ENCODE results near the gene CLEC11A.
A peak's percentile ranks its signal among the peaks of the same experiment; 100 is the strongest.
"Not testable (repeated sequence)": the region's sequence is repeated elsewhere in the genome, so short reads cannot be mapped to it uniquely, and the experiment has no call there.

Gene CLEC11A

GRCh38 chr19:50723735-50724521 is 764 bp downstream of the CLEC11A start:
- DNase-seq: no peak

DNA sequence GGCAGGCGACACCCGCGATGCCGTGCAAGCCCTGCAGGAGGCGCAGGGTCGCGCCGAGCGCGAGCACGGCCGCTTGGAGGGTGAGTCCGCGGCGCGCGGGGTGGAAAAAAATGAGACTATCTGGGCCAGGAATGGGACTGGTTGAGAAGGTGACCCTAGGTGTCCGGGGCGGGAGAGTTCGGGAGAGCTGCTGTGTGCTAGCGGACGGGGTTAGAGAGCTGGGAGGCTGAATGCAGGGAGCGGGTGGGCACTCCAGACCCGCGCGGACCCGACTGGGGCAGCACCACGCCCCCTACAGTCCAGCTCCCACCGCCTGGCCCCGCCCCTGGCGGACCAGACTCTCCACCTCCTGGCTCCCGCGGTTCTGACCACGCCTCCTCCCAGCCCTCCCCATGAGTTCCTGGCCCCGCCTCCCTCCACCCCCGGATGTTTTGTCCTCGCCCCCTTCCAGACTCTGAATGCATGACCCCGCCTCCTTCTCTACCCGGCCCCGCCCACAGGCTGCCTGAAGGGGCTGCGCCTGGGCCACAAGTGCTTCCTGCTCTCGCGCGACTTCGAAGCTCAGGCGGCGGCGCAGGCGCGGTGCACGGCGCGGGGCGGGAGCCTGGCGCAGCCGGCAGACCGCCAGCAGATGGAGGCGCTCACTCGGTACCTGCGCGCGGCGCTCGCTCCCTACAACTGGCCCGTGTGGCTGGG is 1.5 kb downstream of the CLEC11A start:
- peak; percentile 52 for DNase-seq

DNA sequence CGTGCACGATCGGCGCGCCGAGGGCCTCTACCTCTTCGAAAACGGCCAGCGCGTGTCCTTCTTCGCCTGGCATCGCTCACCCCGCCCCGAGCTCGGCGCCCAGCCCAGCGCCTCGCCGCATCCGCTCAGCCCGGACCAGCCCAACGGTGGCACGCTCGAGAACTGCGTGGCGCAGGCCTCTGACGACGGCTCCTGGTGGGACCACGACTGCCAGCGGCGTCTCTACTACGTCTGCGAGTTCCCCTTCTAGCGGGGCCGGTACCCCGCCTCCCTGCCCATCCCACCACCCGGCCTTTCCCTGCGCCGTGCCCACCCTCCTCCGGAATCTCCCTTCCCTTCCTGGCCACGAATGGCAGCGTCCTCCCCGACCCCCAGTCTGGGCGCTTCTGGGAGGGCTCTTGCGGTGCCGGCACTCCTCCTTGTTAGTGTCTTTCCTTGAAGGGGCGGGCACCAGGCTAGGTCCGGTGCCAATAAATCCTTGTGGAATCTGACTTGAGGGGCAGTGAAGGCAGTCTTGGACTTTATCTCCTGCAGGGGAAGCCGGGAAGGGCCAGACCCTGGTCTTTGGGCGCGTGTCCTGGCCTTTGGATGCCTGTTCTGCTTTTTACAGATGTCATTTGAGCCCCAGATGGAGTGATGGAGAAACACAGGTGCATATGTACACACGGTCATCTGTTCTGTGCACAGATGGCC is 2.2 kb downstream of the CLEC11A start:
- DNase-seq: no peak

DNA sequence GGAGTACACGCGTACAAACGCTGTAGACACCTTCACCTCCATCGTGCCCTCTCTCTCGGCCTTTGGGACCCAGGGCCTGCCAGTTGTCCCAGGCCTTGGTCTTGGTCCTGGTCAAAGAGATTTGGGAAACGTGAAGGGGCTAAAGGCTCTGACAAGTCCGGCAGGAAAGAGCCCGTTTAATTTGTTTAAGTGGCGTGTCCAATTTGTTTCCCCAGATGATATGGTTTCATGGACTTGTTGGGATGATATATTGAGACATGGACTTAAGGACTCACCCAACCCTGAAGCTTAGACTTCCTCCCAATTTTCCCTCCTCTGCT is 2.7 kb downstream of the CLEC11A start:
- no peak for DNase-seq

- no peak for DNase-seq
These were observed 5.0 kb downstream of the CLEC11A start for GRCh38 chr19:50728084-50728737.

GRCh38 chr19:50729894-50730293 is 6.7 kb downstream of the CLEC11A start:
- DNase-seq: no peak

DNA sequence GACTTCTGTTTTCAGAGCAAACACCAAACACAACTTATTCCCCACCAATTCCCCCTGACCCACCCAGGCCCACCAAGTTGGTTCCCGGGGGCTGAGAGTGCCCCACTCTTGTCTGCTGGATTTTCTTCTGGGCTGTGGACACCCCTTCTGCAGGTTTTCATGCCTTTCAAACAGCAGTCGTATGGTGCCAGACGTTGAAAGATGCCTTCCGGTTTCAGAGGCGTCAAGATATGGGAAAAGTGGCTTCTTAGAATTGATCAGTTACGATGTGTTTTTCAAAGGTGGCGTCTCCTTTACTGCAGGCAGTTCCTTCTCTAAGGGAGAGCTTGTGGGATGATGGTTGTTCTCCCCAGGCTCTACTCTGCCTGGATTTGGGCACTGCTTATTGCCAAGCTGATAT is 12.7 kb downstream of the CLEC11A start:
- DNase-seq: no peak

DNA sequence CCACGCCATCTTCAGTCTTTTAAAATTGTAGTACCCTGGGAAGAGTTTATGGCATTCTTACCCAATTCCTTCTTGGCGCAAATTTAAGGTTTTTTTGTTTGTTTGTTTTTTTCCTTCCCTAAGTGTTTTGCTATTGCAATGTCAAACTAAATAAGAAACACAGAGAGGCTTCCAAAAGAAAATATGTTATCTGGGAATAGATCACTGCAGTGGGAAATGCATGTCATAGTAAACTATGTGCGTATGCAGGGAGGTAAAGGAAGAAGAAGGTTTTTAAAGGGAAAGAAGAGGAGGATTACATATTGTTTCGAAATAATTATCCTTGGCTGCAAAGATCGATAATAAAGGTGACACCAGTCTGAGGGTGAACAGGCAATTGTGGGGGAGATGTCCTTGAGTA is 13.2 kb downstream of the CLEC11A start:
- DNase-seq: no peak

DNA sequence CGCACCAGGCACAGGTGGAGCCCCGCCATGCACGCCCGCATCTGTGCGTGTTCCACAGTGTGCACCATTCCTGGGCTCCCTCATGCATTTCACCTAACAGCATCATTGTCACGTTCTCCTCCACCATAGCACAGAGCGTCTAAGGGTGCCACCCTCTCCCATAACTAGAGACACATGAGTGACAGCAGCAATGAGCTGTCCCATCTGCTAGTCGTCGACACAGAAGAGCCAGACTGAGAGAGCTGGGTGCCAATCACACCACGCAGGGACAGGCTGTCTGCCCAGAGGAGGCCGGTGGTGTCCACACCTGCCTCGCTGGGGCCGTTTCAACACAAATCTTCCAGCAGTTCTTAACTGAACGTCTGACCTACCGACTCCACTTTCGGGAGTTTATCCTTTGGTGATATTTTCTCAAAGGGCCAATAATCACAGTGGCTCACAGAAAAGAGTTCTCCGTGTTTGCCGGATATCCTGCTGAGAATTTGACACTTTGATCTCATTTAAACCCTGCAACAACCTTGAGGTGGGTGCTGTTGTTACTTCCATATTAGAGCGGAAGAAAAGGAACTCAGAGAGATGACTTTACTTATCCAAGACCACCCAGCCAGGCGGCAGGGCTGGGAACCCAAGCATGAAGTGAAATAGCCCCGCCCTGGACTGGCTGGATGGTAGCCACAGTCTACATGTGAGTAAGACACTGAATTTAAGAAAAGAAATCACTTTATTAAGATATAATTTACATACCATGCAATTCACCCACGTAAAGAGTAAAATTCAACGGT is 16.2 kb downstream of the CLEC11A start:
- DNase-seq: no peak

DNA sequence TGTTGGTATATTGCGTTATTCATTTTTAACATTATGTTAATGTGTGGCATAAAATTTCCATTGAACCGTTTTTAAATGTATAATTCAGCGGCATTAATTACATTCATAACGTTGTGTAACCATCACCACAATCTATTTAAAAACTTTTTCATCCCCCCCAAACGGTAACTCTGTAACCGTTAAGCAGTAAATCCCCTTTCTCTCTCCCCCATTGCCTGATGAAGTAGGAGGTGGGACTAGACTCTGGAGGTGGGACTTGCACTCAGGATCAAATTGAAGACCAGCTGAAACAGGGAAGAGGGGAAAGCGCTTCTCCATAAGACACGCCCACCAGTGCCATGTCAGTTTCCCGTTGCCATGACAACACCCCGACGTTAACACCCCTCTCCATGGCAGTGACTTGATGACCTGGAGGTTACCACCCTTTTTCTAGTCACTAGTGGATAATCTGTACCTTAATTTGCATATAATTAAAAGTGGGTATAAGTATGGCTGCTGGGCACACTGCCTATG is 16.8 kb downstream of the CLEC11A start:
- DNase-seq: no peak

GRCh38 chr19:50741179-50741933 is 18.2 kb downstream of the CLEC11A start:
- no peak for DNase-seq

GRCh38 chr19:50743537-50743936 is 20.4 kb downstream of the CLEC11A start:
- DNase-seq: no peak

GRCh38 chr19:50745221-50745620 is 22.1 kb downstream of the CLEC11A start:
- no peak for DNase-seq

DNA sequence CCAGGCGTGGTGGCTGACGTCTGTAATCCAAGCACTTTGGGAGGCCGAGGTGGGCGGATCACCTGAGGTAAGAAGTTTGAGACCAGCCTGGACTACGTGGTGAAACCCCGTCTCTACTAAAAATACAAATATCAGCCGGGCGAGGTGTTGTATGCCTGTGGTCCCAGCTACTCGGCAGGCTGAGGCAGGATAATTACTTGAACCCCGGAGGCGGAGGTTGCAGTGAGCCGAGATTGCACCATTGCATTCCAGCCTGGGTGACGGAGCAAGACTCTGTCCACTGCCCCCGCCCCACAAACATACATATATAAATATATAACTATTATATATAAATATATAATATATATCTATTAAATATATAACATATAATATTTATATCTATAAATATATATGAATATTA is 24.0 kb downstream of the CLEC11A start:
- not testable (repeated sequence) for DNase-seq

DNA sequence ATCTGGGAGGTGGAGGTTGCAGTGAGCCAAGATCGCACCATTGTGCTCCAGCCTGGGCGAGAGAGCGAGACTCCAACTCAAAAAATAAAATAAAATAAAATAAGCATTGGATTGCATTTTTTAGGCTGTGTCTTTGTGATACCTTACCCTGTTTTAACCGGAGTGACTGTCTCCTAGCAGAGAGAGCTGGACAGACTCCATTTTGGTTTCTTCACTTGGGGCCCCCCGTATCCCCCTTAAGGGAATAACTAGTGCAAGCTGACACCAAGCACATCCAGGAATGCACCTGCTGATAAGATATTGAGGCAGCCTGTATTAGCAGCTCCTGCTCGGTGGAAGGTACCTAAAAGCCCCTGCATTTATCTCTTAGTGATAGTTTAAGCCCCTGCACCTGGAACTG is 26.3 kb downstream of the CLEC11A start:
- no peak for DNase-seq

- no peak for DNase-seq
These were observed 26.8 kb downstream of the CLEC11A start for GRCh38 chr19:50750010-50750409.

- no peak for DNase-seq
These were observed 30.7 kb downstream of the CLEC11A start for GRCh38 chr19:50753879-50754278.

GRCh38 chr19:50756244-50756643 is 33.1 kb downstream of the CLEC11A start:
- not testable (repeated sequence) for DNase-seq

- DNase-seq: not testable (repeated sequence)
These were observed 34.5 kb downstream of the CLEC11A start for GRCh38 chr19:50757624-50758023.

- not testable (repeated sequence) for DNase-seq
These were observed 35.9 kb downstream of the CLEC11A start for GRCh38 chr19:50759076-50759475.

GRCh38 chr19:50759886-50760285 is 36.7 kb downstream of the CLEC11A start:
- no peak for DNase-seq

GRCh38 chr19:50761501-50761900 is 38.3 kb downstream of the CLEC11A start:
- not testable (repeated sequence) for DNase-seq

Data from NCI-H1436 treated with DMSO at 0.1 percent for 48 hours (cell line).